PC-3 (cell line): ENCODE data around the gene SPTA1. TPM values are rescaled to one million over a fixed set of nuclear protein-coding genes. Genes with fewer than 3 reads are reported as not detected.

Source experiments
- ATAC-seq: fragments of 200-7000 bp; cut with Tn5 transposase; 2 replicates; pipeline ENCODE4 v1.9.1; 2020; ENCODE audit warnings: mild to moderate bottlenecking, moderate library complexity
- BruUV-seq: library from RNA; stranded (reverse); fragments of 400-500 nt; replicated peaks from 2 replicates; lab custom pipeline; 2021; lab: Mats Ljungman, UMichigan
- CTCF ChIA-PET: fragments of 300-600 bp; sonication (Branson Sonifier 250); formaldehyde crosslinking; loops from one replicate; lab custom pipeline; 2022; ENCODE audit warnings: antibody characterized with exemption; lab: Charles Lee
- POLR2A ChIA-PET: fragments of 300-600 bp; sonication (Branson Sonifier 250); formaldehyde crosslinking; loops from one replicate; lab custom pipeline; 2022; ENCODE audit warnings: antibody characterized with exemption; ENCODE audit not compliant: unreplicated experiment; lab: Charles Lee
- DNase-seq: peaks from one replicate; pipeline ENCODE4 v3.0.0-alpha.2; 2015
- H2AFZ ChIP-seq: fragments of 300-600 bp; sonication (generic); 2 replicates; pipeline ENCODE4 v1.6.0; 2016; ENCODE audit warnings: antibody characterized with exemption, low read length
- H3F3A ChIP-seq: fragments of 300-600 bp; sonication (generic); one replicate; pipeline ENCODE4 v1.6.0; 2017; ENCODE audit warnings: antibody characterized with exemption, low read length, control low read depth, mild to moderate bottlenecking; ENCODE audit not compliant: unreplicated experiment
- H3K27ac ChIP-seq: fragments of 300-600 bp; sonication (generic); 2 replicates; pipeline ENCODE4 v1.5.1; 2016; ENCODE audit warnings: mild to moderate bottlenecking, low read length
- H3K27me3 ChIP-seq: fragments of 300-600 bp; sonication (generic); 2 replicates; pipeline ENCODE4 v1.6.1; 2016; ENCODE audit warnings: low read length, mixed read lengths
- H3K36me3 ChIP-seq: fragments of 300-600 bp; sonication (generic); 2 replicates; pipeline ENCODE4 v1.6.1; 2016; ENCODE audit warnings: low read depth, mixed run types, low read length, mixed read lengths
- H3K4me1 ChIP-seq: fragments of 300-600 bp; sonication (generic); 2 replicates; pipeline ENCODE4 v1.5.1; 2016; ENCODE audit warnings: low read length; ENCODE audit not compliant: insufficient read depth
- H3K4me2 ChIP-seq: fragments of 300-600 bp; sonication (generic); 2 replicates; pipeline ENCODE4 v1.6.0; 2016; ENCODE audit warnings: low read length
- H3K4me3 ChIP-seq: fragments of 300-600 bp; sonication (generic); 2 replicates; pipeline ENCODE4 v1.5.1; 2016; ENCODE audit warnings: mild to moderate bottlenecking, low read length, mixed read lengths
- H3K79me2 ChIP-seq: fragments of 300-600 bp; sonication (generic); 2 replicates; pipeline ENCODE4 v1.6.1; 2017; ENCODE audit warnings: low read length, mixed read lengths
- H3K9ac ChIP-seq: fragments of 300-600 bp; sonication (generic); 2 replicates; pipeline ENCODE4 v1.6.0; 2016; ENCODE audit warnings: mild to moderate bottlenecking, low read length
- H3K9me2 ChIP-seq: fragments of 300-600 bp; sonication (generic); replicated peaks from 2 replicates; pipeline ENCODE4 v1.6.1; 2016; ENCODE audit warnings: mixed run types, low read length, mixed read lengths
- H3K9me3 ChIP-seq: fragments of 300-600 bp; sonication (generic); 2 replicates; pipeline ENCODE4 v1.6.1; 2016; ENCODE audit warnings: low read length, mixed read lengths
- H4K20me1 ChIP-seq: fragments of 300-600 bp; sonication (generic); 2 replicates; pipeline ENCODE4 v1.6.1; 2016; ENCODE audit warnings: low read length, mixed read lengths
- EZH2 ChIP-seq: fragments of 300-600 bp; sonication (generic); IDR thresholded peaks from one replicate; pipeline ENCODE4 v1.6.1; 2017; ENCODE audit warnings: antibody characterized with exemption, mild to moderate bottlenecking, low read length; ENCODE audit not compliant: unreplicated experiment
- EZH2phosphoT487 ChIP-seq: fragments of 300-600 bp; sonication (generic); IDR thresholded peaks from 2 replicates; pipeline ENCODE4 v1.6.1; 2018; ENCODE audit warnings: mild to moderate bottlenecking, antibody characterized with exemption, low read length, borderline replicate concordance
- intact Hi-C: fragments of 100-400 bp; cut with micrococcal nuclease; formaldehyde crosslinking; loops from 2 replicates; pipeline ENCODE4 v1.9.0; 2023
- total RNA-seq: library from RNA; depleted of rRNA; stranded (reverse); fragments of >200 nt; gene quantifications from 2 replicates; pipeline ENCODE4 v1.2.3, GENCODE V29; 2014
- TF ChIP-seq, protein P1 (sequence below): fragments of 300-600 bp; sonication (generic); conservative IDR thresholded peaks from 2 replicates; pipeline ENCODE4 v1.5.1; 2017; ENCODE audit warnings: antibody characterized with exemption, low read depth, mild to moderate bottlenecking, low read length

SPTA1 gene
- total RNA-seq, 1 experiment from 2014 or later, result not detected

- Histone ChIP-seq H3K4me3 (no peak overlapping the region), H3K9me2 (no peaks in the 10 kb centered on the region), H4K20me1 (no peaks in the 10 kb centered on the region), H2AFZ (no peak overlapping the region), H3K4me1 (no peaks in the 10 kb centered on the region), H3K4me2 (no peak overlapping the region), H3K27me3 (peaks cover 13% of the 10 kb centered on the region; the same call in 1 of the 2 replicates), H3K27ac (no peak overlapping the region), H3K9me3 (no peaks in the 10 kb centered on the region; the same call in 1 of the 2 replicates), H3K9ac (no peak overlapping the region), H3K36me3 (no peaks in the 10 kb centered on the region), H3F3A (no peaks in the 10 kb centered on the region), H3K79me2 (no peaks in the 10 kb centered on the region)
- intact Hi-C loops, result no loop called here
- ChIA-PET POLR2A (no interaction called here), CTCF (no interaction called here)
- DNase-seq, result no peak
- ATAC-seq, result no peak
- no peak for TF ChIP-seq EZH2phosphoT487
- TF ChIP-seq EZH2, result no peak
- TF ChIP-seq, protein P1, sequence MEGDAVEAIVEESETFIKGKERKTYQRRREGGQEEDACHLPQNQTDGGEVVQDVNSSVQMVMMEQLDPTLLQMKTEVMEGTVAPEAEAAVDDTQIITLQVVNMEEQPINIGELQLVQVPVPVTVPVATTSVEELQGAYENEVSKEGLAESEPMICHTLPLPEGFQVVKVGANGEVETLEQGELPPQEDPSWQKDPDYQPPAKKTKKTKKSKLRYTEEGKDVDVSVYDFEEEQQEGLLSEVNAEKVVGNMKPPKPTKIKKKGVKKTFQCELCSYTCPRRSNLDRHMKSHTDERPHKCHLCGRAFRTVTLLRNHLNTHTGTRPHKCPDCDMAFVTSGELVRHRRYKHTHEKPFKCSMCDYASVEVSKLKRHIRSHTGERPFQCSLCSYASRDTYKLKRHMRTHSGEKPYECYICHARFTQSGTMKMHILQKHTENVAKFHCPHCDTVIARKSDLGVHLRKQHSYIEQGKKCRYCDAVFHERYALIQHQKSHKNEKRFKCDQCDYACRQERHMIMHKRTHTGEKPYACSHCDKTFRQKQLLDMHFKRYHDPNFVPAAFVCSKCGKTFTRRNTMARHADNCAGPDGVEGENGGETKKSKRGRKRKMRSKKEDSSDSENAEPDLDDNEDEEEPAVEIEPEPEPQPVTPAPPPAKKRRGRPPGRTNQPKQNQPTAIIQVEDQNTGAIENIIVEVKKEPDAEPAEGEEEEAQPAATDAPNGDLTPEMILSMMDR, result no peak
- no TSS peak for BruUV-seq
Measured at GRCh38 chr1:158719664-158720063, 33.1 kb upstream of the SPTA1 start.

DNA sequence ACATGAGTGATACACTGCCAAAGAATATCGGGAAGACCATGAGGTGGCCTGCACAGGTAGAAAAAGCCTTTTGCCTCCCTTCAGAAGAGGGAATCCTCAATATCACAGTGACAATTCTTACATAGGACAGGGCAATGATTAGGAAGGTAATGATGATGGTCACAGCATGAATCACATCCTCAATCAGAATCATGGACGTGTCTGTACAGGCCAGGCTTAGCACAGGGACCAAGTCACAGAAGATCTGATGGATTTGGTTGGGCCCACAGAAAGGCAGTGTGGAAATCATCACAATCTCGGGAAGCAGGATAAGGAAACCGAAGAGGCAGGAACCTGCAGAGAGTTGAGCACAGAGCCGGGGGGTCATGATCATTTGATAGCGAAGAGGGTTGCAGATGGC lies 30.8 kb upstream of the SPTA1 start:
- no peak for DNase-seq
- H3F3A ChIP-seq, result no peaks in the 10 kb centered on the region
- H3K4me3 ChIP-seq, result no peak overlapping the region
- TF ChIP-seq, protein P1, result no peak
- TF ChIP-seq EZH2phosphoT487 (no peak), EZH2 (no peak)
- H3K9me2 ChIP-seq, result no peaks in the 10 kb centered on the region
- no peak overlapping the region for H3K27ac ChIP-seq
- H3K79me2 ChIP-seq, result no peaks in the 10 kb centered on the region
- no peaks in the 10 kb centered on the region; the same call in 1 of the 2 replicates for H3K9me3 ChIP-seq
- no peaks in the 10 kb centered on the region for H3K4me1 ChIP-seq
- POLR2A ChIA-PET, result no interaction called here
- no peak overlapping the region for H2AFZ ChIP-seq
- BruUV-seq, result no TSS peak
- H3K36me3 ChIP-seq, result no peaks in the 10 kb centered on the region
- ATAC-seq, result no peak
- CTCF ChIA-PET, result no interaction called here
- no peaks in the 10 kb centered on the region for H4K20me1 ChIP-seq
- peaks cover 6% of the 10 kb centered on the region; the same call in 1 of the 2 replicates for H3K27me3 ChIP-seq
- no peak overlapping the region for H3K9ac ChIP-seq
- H3K4me2 ChIP-seq, result no peak overlapping the region
- intact Hi-C loops, result no loop called here

DNA sequence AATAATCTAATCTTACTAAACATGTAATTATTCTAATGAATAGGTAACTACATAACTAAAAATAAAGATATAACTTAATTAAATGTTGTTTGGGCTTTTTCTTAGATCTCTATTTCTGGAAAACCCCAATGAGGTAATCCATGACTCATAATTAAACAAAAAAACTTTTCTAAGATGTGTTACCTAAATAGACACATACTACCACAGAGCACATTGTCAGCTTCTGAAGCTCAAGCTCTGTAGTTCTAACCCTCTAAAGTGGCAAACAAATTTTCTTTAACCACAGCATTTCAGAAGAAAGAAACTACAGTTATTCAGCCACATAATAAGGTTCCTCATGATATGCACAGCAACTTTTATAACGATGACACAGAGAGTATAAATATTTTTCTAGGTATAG lies 29.8 kb upstream of the SPTA1 start:
- ChIA-PET POLR2A (interaction anchor here (0.6 kb wide), 1 partner anchor 1005 kb away, joined by 5 read pairs; no protein-coding TSS in a partner anchor), CTCF (no interaction called here)
- BruUV-seq, result no TSS peak

More for the DNA sequence above, 29.8 kb upstream of the SPTA1 start:
- Histone ChIP-seq H3K4me2 (no peak overlapping the region), H3K79me2 (no peaks in the 10 kb centered on the region), H3K27ac (no peak overlapping the region), H3K4me1 (no peaks in the 10 kb centered on the region), H3K9ac (no peak overlapping the region), H3K36me3 (no peaks in the 10 kb centered on the region), H3F3A (no peaks in the 10 kb centered on the region), H3K9me3 (no peaks in the 10 kb centered on the region; the same call in 1 of the 2 replicates), H3K9me2 (no peaks in the 10 kb centered on the region), H2AFZ (no peak overlapping the region), H3K4me3 (no peak overlapping the region), H4K20me1 (no peaks in the 10 kb centered on the region), H3K27me3 (peaks cover 13% of the 10 kb centered on the region; the same call in 1 of the 2 replicates)
- ATAC-seq (no peak), DNase-seq (no peak)
- no peak for TF ChIP-seq EZH2phosphoT487
- TF ChIP-seq EZH2, result no peak
- TF ChIP-seq, protein P1, result no peak
- intact Hi-C loops, result no loop called here
